ENCODE data around the gene MKS1.

Gene MKS1

GRCh38 chr17:58196610-58197009 lies 22.4 kb downstream of the MKS1 start:
- no peak for DNase-seq

DNA sequence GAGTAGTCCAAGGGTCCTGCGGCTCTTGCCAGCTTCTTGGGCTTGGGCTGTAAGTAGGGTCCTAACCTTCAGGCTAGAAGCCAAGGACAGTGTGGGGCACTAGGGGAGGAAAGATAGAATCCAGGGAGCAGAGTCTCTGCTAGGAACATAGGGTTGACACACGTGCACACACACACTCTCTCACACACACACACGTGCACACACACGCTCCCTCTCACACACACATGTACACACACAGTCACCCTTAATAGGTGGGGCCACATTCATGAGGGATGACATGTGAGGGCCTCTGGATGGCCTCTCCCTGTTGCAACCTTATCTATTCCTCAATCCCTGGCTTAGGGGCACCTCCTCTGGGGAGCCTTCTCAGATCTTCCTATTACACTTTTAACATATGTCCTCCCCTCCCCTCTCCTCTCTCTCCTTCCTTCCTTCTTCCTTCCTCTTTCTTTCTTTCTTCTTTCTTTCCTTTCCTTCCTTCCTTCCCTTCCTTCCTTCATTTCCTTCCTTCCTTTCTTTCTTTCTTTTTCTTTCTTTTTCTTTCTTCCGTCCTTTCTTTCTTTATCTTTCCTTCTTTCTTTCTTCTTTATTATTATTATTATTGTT lies 23.4 kb downstream of the MKS1 start:
- DNase-seq: no peak

GRCh38 chr17:58193641-58194255 lies 25.3 kb downstream of the MKS1 start:
- DNase-seq: no peak

GRCh38 chr17:58192612-58193011 lies 26.4 kb downstream of the MKS1 start, which contains the start of gene EPX:
Gene EPX, plus strand, starts transcription at chr17:58192726. Its CDS starts 121 bp downstream, at chr17:58192847.
- no peak for DNase-seq

GRCh38 chr17:58191241-58191896 lies 27.7 kb downstream of the MKS1 start:
- DNase-seq: no peak

GRCh38 chr17:58189436-58190146 lies 29.5 kb downstream of the MKS1 start:
- no peak for DNase-seq

DNA sequence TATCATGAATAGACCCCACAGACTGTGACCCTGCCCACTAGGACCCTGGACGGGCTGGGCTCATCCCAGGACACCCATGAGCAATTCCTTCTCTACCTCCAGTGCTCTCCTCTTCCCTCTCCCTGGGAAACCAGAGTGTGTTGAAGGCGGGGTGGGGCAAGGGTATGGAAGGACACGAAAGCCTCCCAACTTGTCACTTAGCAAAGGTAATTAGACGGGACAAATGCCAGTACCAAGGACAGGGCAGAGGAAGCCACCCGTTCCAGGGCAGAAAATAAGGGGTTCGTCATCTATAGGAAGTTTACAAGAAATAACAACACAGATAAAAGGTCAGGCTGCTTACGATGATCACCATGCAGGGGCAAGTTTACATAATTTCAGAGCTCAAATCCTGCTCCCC lies 31.4 kb downstream of the MKS1 start:
- no peak for DNase-seq

DNA sequence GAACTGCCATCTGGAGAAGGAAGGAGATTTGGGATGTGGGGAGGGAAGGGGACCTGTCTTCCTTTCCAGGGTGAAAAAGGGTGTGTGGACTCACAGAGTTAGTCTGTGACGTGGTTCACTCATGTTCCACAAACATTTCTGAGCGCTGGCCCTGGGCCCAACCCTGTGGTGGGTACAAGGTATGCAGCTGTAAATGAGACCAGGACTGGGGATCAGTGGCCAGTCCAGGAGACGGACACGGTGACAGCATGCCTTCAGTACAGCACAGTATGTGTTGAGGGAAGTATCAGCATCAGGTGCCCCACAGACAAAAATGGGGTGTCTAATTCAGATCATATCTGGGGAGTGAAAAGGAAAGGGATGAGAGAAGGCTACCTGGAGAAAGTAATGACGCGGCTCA lies 32.0 kb downstream of the MKS1 start:
- no peak for DNase-seq

DNA sequence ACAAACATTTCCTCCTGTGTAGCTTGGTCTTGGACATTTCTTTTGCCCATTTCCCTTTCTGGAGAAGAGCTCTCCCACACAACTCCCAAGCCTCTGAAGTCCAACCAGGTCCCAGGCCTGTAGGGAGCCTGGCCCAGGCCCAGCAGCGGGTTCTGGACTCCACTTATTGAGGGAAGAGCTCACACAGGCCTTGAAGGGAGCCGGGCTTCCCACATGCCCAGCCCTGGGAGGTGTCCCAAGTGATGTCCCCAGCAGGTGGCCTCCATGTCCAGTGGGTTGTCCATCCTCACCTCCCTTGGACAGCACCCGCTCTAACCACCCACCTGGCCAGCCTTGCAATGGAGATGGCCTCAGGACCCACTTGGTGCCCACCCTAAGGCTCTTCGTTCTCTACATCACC lies 32.5 kb downstream of the MKS1 start:
- no peak for DNase-seq

GRCh38 chr17:58184986-58185761 lies 33.9 kb downstream of the MKS1 start:
- DNase-seq: no peak

DNA sequence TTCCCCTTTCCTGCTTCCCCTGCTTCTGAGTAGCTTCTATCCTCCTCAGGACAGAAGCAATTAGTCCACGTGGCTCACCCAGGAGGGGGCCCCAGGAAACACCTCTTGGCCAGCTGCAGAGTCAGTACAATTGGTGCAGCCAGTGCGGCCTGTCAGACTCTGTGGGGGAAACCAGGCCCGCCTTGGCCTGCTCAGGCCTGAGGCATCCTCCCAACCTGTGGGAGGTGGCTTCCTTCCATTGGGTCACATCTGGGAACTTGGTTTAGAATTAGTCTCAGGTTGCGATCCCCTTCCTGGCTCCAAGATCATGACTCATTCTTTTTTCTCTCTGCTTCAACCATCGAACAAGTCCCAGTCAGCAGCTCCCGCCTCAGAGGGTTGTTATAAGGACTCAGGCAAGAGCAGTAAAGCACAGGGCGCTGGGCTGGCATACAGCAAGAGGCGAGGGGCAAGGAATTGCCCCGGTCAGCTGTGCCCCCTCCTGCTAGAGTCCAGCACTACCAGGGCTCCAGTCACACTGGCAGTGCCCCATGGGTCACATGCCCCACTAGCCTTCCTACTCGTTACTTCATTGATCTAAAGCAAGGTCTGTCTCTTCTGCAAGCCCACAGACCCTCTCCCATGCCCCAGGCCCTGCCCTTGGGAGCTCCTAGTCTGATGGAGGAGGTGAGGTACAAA lies 34.6 kb downstream of the MKS1 start:
- no peak for DNase-seq

GRCh38 chr17:58183514-58183913 lies 35.5 kb downstream of the MKS1 start:
- no peak for DNase-seq

DNA sequence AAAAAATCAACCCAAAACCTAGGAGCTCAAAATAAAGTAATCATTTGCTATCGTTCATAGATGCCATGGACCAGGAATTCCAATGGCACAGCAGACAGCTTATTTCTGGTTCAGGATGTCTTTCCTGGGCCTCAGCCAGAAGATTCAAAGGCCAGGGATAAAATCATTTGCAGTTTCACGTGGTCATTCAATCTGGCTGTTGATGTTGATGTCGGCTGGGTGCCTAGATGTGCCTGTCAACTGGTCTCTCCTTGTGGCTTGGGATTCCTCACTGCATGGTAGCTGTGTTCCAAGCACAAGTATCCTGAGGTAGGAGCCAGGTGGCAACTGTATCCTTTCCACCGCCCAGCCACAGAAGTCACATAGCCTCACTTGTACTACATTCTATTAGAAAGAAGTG lies 37.3 kb downstream of the MKS1 start:
- DNase-seq: no peak

DNA sequence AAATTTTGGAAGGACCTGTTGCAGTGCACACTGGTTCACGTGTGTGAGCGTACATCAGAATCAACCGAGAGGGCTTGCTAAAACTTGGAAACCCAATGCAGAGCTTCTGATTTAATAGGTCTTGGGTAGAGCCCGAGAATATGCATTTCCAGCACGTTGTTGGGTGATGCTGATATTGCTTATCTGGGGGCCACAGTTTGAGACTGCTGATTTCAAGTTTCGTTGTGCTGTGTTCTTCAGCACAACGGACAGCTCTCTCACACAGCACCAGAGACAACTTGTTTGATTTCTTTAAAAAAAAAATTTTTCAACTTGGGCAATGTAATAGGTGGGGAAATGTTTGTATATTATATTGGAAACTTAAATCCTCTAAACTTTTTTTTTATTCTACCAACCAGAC lies 42.9 kb downstream of the MKS1 start:
- DNase-seq: no peak

- DNase-seq: no peak
Observed at GRCh38 chr17:58174871-58175270, 44.2 kb downstream of the MKS1 start.

- peak in 2 of 5 donors; percentile 30 to 69 for DNase-seq
Observed at GRCh38 chr17:58172369-58173071, 46.5 kb downstream of the MKS1 start.

- DNase-seq: peak in 1 of 5 donors; percentile 19
Observed at GRCh38 chr17:58170622-58171021, 48.4 kb downstream of the MKS1 start.

- DNase-seq: no peak
Observed at GRCh38 chr17:58166682-58167081, 52.4 kb downstream of the MKS1 start, which contains the start of gene OR4D2. Gene OR4D2, plus strand, starts transcription at chr17:58166982. Its CDS starts 2,674 bp downstream, at chr17:58169656.

GRCh38 chr17:58165981-58166380 lies 53.1 kb downstream of the MKS1 start:
- DNase-seq: no peak

GRCh38 chr17:58161566-58161965 lies 57.5 kb downstream of the MKS1 start:
- no peak for DNase-seq

DNA sequence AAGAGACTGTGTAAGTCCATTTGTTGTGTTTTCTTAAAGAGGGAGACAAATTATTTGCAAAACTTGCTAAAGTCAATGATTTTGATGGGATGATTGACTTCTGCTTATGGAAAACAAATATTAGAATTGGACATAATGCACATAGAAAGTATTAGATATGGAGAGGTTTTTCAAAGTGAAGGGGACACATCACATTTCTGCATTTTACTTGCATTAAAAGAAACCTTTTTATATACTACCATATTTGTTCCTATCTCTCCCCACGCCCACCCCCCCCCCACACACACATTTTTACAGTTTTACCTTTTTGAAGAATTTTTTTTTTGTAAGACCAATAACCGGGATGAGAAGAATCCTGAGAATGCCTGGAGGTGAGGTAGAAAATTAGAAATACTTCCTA lies 60.9 kb downstream of the MKS1 start:
- DNase-seq: no peak

Data from T-helper 1 cell (primary cell).